IMR-90 (cell line): ENCODE results near the gene GAL. TPM values are rescaled to one million over a fixed set of nuclear protein-coding genes. Genes with fewer than 3 reads are reported as not detected.

Experiments used
- ATAC-seq: fragments of 200-7000 bp; cut with Tn5 transposase; 2 replicates; pipeline ENCODE4 v1.9.1; 2020; ENCODE audit warnings: low read depth, mild to moderate bottlenecking, moderate library complexity
- BruUV-seq: library from RNA; stranded (reverse); fragments of 400-500 nt; replicated peaks from 2 replicates; lab custom pipeline; 2021; lab: Mats Ljungman, UMichigan
- CTCF ChIA-PET: fragments of 300-600 bp; formaldehyde crosslinking; extraction: SDS; loops from one replicate; lab custom pipeline; 2021; ENCODE audit warnings: antibody characterized with exemption; lab: Yijun Ruan, JAX
- POLR2A ChIA-PET: fragments of 300-600 bp; sonication (Branson Sonifier 250); formaldehyde crosslinking; loops from one replicate; lab custom pipeline; 2022; ENCODE audit warnings: antibody characterized with exemption; ENCODE audit not compliant: unreplicated experiment; lab: Charles Lee
- DNase-seq: peaks from one replicate; pipeline ENCODE4 v3.0.0; 2013
- H2AFZ ChIP-seq: replicated peaks from 2 replicates; pipeline ENCODE3; 2013; ENCODE audit warnings: low read length, mild to moderate bottlenecking; ENCODE audit not compliant: poor library complexity
- H2AK5ac ChIP-seq: 2 replicates; pipeline ENCODE4 v1.6.1; 2013; ENCODE audit warnings: low read depth, low read length, inconsistent platforms
- H2AK9ac ChIP-seq: replicated peaks from 2 replicates; pipeline ENCODE3; 2013; ENCODE audit warnings: mild to moderate bottlenecking, low read depth, low read length, moderate library complexity; ENCODE audit not compliant: poor library complexity
- H2BK120ac ChIP-seq: 2 replicates; pipeline ENCODE4 v1.6.1; 2013; ENCODE audit warnings: low read depth, low read length, inconsistent platforms
- H2BK15ac ChIP-seq: 3 replicates; pipeline ENCODE4 v1.6.1; 2013; ENCODE audit warnings: low read depth, low read length, inconsistent platforms
- H2BK20ac ChIP-seq: 2 replicates; pipeline ENCODE4 v1.6.1; 2013; ENCODE audit warnings: low read depth, mild to moderate bottlenecking, inconsistent platforms, low read length, moderate library complexity
- H2BK5ac ChIP-seq: 2 replicates; pipeline ENCODE4 v1.6.1; 2013; ENCODE audit warnings: mild to moderate bottlenecking, low read depth, low read length, inconsistent platforms; ENCODE audit not compliant: poor library complexity, severe bottlenecking
- H3K14ac ChIP-seq: replicated peaks from 2 replicates; pipeline ENCODE4 v1.6.1; 2013; ENCODE audit warnings: low read depth, low read length, inconsistent platforms
- H3K18ac ChIP-seq: 2 replicates; pipeline ENCODE4 v1.6.1; 2013; ENCODE audit warnings: low read depth, low read length, control low read depth
- H3K23ac ChIP-seq: 2 replicates; pipeline ENCODE4 v1.6.1; 2013; ENCODE audit warnings: low read depth, low read length, inconsistent platforms
- H3K27ac ChIP-seq: 2 replicates; pipeline ENCODE4 v1.5.1; 2013; ENCODE audit warnings: mild to moderate bottlenecking, control low read depth, low read length; ENCODE audit not compliant: insufficient read depth
- H3K27me3 ChIP-seq: 2 replicates; pipeline ENCODE4 v1.6.1; 2013; ENCODE audit warnings: low read length; ENCODE audit not compliant: control insufficient read depth, insufficient read depth
- H3K36me3 ChIP-seq: 2 replicates; pipeline ENCODE4 v1.6.1; 2013; ENCODE audit warnings: low read length, mixed read lengths; ENCODE audit not compliant: control insufficient read depth, insufficient read depth
- H3K4ac ChIP-seq: 2 replicates; pipeline ENCODE4 v1.6.1; 2013; ENCODE audit warnings: low read depth, low read length, inconsistent platforms
- H3K4me1 ChIP-seq: 2 replicates; pipeline ENCODE4 v1.6.1; 2013; ENCODE audit warnings: low read length, mixed read lengths; ENCODE audit not compliant: control insufficient read depth, insufficient read depth
- H3K4me2 ChIP-seq: 2 replicates; pipeline ENCODE4 v1.6.1; 2013; ENCODE audit warnings: low read depth, mild to moderate bottlenecking, control low read depth, low read length, moderate library complexity
- H3K4me3 ChIP-seq: 2 replicates; pipeline ENCODE4 v1.5.1; 2013; ENCODE audit warnings: low read depth, mild to moderate bottlenecking, control low read depth, low read length, moderate library complexity; ENCODE audit not compliant: insufficient read depth
- H3K56ac ChIP-seq: 2 replicates; pipeline ENCODE4 v1.6.1; 2013; ENCODE audit warnings: low read length, inconsistent platforms; ENCODE audit not compliant: insufficient read depth; ENCODE audit errors: extremely low read depth
- H3K79me1 ChIP-seq, 2 experiments: 2 replicates each; pipeline ENCODE4 v1.6.1; 2013; ENCODE audit warnings: low read length in 2 of 2, inconsistent platforms in 1 of 2, low read depth in 1 of 2
- H3K9ac ChIP-seq: 2 replicates; pipeline ENCODE4 v1.6.1; 2013; ENCODE audit warnings: low read depth, low read length, control low read depth
- H3K9me1 ChIP-seq: 2 replicates; pipeline ENCODE4 v1.6.1; 2013; ENCODE audit warnings: low read length, inconsistent platforms; ENCODE audit not compliant: insufficient read depth
- H3K9me3 ChIP-seq: 2 replicates; pipeline ENCODE4 v1.6.1; 2013; ENCODE audit warnings: low read length; ENCODE audit not compliant: control insufficient read depth, insufficient read depth
- H4K20me1 ChIP-seq: 2 replicates; pipeline ENCODE4 v1.6.1; 2013; ENCODE audit warnings: low read length, inconsistent platforms; ENCODE audit not compliant: insufficient read depth
- H4K5ac ChIP-seq: 2 replicates; pipeline ENCODE4 v1.6.1; 2013; ENCODE audit warnings: mild to moderate bottlenecking, low read depth, low read length, control low read depth
- H4K8ac ChIP-seq, 2 experiments: 2 replicates each; pipeline ENCODE4 v1.6.1; 2013; ENCODE audit warnings: low read depth in 2 of 2, low read length in 2 of 2, control low read depth in 1 of 2, inconsistent platforms in 1 of 2
- H4K91ac ChIP-seq: 2 replicates; pipeline ENCODE4 v1.6.1; 2013; ENCODE audit warnings: low read depth, low read length, inconsistent platforms; ENCODE audit not compliant: insufficient read depth
- BHLHE40 ChIP-seq: fragments of 150-350 bp; IDR thresholded peaks from 2 replicates; pipeline ENCODE4 v1.6.1; 2016; ENCODE audit warnings: mild to moderate bottlenecking, low read depth, low read length
- CEBPB ChIP-seq: IDR thresholded peaks from 2 replicates; pipeline ENCODE4 v1.6.1; 2012; ENCODE audit warnings: low read depth, low read length, improper control_type of control experiment
- CHD1 ChIP-seq: IDR thresholded peaks from 2 replicates; pipeline ENCODE4 v1.6.1; 2012; ENCODE audit warnings: low read depth, low read length, improper control_type of control experiment
- CTCF ChIP-seq: conservative IDR thresholded peaks from 2 replicates; pipeline ENCODE4 v1.5.1; 2012; ENCODE audit warnings: mild to moderate bottlenecking, low read depth, low read length, improper control_type of control experiment
- ELK1 ChIP-seq: fragments of 150-350 bp; IDR thresholded peaks from 2 replicates; pipeline ENCODE4 v1.6.1; 2016; ENCODE audit warnings: low read depth, mild to moderate bottlenecking, low read length, moderate library complexity, borderline replicate concordance
- FOS ChIP-seq: fragments of 150-350 bp; IDR thresholded peaks from 2 replicates; pipeline ENCODE4 v1.6.1; 2016; ENCODE audit warnings: low read depth, low read length
- MAFK ChIP-seq: IDR thresholded peaks from 2 replicates; pipeline ENCODE4 v1.6.1; 2012; ENCODE audit warnings: low read depth, low read length, improper control_type of control experiment
- MAZ ChIP-seq: IDR thresholded peaks from 2 replicates; pipeline ENCODE4 v1.6.1; 2012; ENCODE audit warnings: low read depth, mild to moderate bottlenecking, low read length, improper control_type of control experiment, moderate library complexity, borderline replicate concordance
- MXI1 ChIP-seq: IDR thresholded peaks from 2 replicates; pipeline ENCODE4 v1.6.1; 2012; ENCODE audit warnings: low read depth, mild to moderate bottlenecking, low read length, moderate library complexity, borderline replicate concordance
- NFE2L2 ChIP-seq: fragments of 150-350 bp; IDR thresholded peaks from 2 replicates; pipeline ENCODE4 v1.6.1; 2016; ENCODE audit warnings: low read depth, mild to moderate bottlenecking, low read length
- POLR2A ChIP-seq: IDR thresholded peaks from 2 replicates; pipeline ENCODE4 v1.6.1; 2012; ENCODE audit warnings: mild to moderate bottlenecking, low read depth, low read length
- RAD21 ChIP-seq: IDR thresholded peaks from 2 replicates; pipeline ENCODE4 v1.6.1; 2012; ENCODE audit warnings: low read length, improper control_type of control experiment
- RCOR1 ChIP-seq: IDR thresholded peaks from 2 replicates; pipeline ENCODE4 v1.6.1; 2012; ENCODE audit warnings: mild to moderate bottlenecking, low read length, improper control_type of control experiment; ENCODE audit not compliant: insufficient replicate concordance
- RFX5 ChIP-seq: IDR thresholded peaks from 2 replicates; pipeline ENCODE4 v1.8.0; 2012; ENCODE audit warnings: low read depth, mild to moderate bottlenecking, low read length, moderate library complexity
- SMC3 ChIP-seq: fragments of 150-350 bp; IDR thresholded peaks from 2 replicates; pipeline ENCODE4 v1.6.1; 2016; ENCODE audit warnings: low read depth, mild to moderate bottlenecking, antibody characterized with exemption, low read length, moderate library complexity
- USF2 ChIP-seq: fragments of 150-350 bp; IDR thresholded peaks from 2 replicates; pipeline ENCODE4 v1.6.1; 2017; ENCODE audit warnings: mild to moderate bottlenecking, antibody characterized with exemption, low read length, low read depth
- WGBS, 2 experiments: methylation state at CpG; one replicate each; pipeline versions ENCODE4 v1.1.5 to v1.1.7; 2013; ENCODE audit warnings: missing lambda C conversion rate in 2 of 2; ENCODE audit not compliant: insufficient read length in 1 of 2; ENCODE audit errors: extremely low coverage in 2 of 2; 5-methylcytosine and 5-hydroxymethylcytosine counted together
- dilution Hi-C: fragments of 300-500 bp; cut with HindIII; formaldehyde crosslinking; loops from one replicate; pipeline ENCODE4 v1.14.3; 2018; ENCODE audit warnings: low sequenced_read_pairs; ENCODE audit not compliant: unreplicated experiment
- in situ Hi-C: fragments of 300-500 bp; cut with MboI; formaldehyde crosslinking; loops from 3 replicates; pipeline ENCODE4 v1.14.3; 2019; ENCODE audit warnings: low sequenced_read_pairs, inconsistent platforms, mixed read lengths
- intact Hi-C: fragments of 100-400 bp; cut with micrococcal nuclease; formaldehyde crosslinking; loops from 2 replicates; pipeline ENCODE4 v1.10.0; 2022
- polyA plus RNA-seq, 3 experiments: library from polyadenylated mRNA; depleted of rRNA; stranded (reverse); fragments of >200 nt; gene quantifications; 2 replicates each; pipeline ENCODE4 v1.2.3, GENCODE V29; 2012; ENCODE audit warnings: low replicate concordance in 1 of 3
- total RNA-seq: library from RNA; depleted of rRNA; stranded (reverse); fragments of >200 nt; gene quantifications from 2 replicates; pipeline ENCODE4 v1.2.3, GENCODE V29; 2012

Gene GAL
- total and polyA plus RNA-seq, 2 of the 4 experiments (the other 2 are of a cell fraction) = 2.0 TPM; not detected in 1

GRCh38 chr11:68680541-68681231, 3.7 kb upstream of the GAL start:
- no peak overlapping the region for H4K8ac ChIP-seq
- peaks cover 5% of the 10 kb centered on the region; the same call in 1 of the 2 replicates for H4K20me1 ChIP-seq
- H2BK5ac ChIP-seq = no peak overlapping the region
- H2BK15ac ChIP-seq = no peak overlapping the region
- no peak overlapping the region for H2BK120ac ChIP-seq
- dilution Hi-C loops (no loop called here), intact Hi-C loops (no loop called here), in situ Hi-C loops (no loop called here)
- no peaks in the 10 kb centered on the region for H3K36me3 ChIP-seq
- no peak overlapping the region for H4K91ac ChIP-seq
- H3K4me3 ChIP-seq = no peak overlapping the region
- H2AK9ac ChIP-seq = no peak overlapping the region
- H3K79me1 ChIP-seq = no peaks in the 10 kb centered on the region
- H3K27ac ChIP-seq = no peak overlapping the region
- 88% methylated on average over 10 of the region's 17 CpGs; no CpG with 5 or more reads in 1 of the 2 experiments for WGBS, 2 experiments
- H2AK5ac ChIP-seq = no peak overlapping the region; the same call in 1 of the 2 replicates
- no peak overlapping the region for H3K14ac ChIP-seq
- POLR2A ChIA-PET = no interaction called here
- H3K4me2 ChIP-seq = no peak overlapping the region
- no peak overlapping the region for H3K56ac ChIP-seq
- H4K5ac ChIP-seq = no peak overlapping the region
- H3K4me1 ChIP-seq = peaks cover 3% of the 10 kb centered on the region; the same call in 1 of the 2 replicates
- peaks cover 31% of the 10 kb centered on the region for H3K27me3 ChIP-seq
- DNase-seq (no peak), ATAC-seq (no peak)
- no peaks in the 10 kb centered on the region; the same call in 1 of the 2 replicates for H3K9me1 ChIP-seq
- no peak overlapping the region for H3K9ac ChIP-seq
- H3K9me3 ChIP-seq = no peaks in the 10 kb centered on the region
- no peak overlapping the region for H3K18ac ChIP-seq
- BruUV-seq = no TSS peak
- TF ChIP-seq MAFK (no peak), POLR2A (no peak), FOS (no peak), MXI1 (no peak), RCOR1 (no peak), SMC3 (no peak), USF2 (no peak), ELK1 (no peak), MAZ (no peak), BHLHE40 (no peak), CHD1 (no peak), CEBPB (no peak), RFX5 (no peak), RAD21 (no peak), CTCF (no peak), NFE2L2 (no peak)
- H2BK20ac ChIP-seq = no peak overlapping the region
- CTCF ChIA-PET = no interaction called here
- H3K23ac ChIP-seq = no peak overlapping the region
- no peak overlapping the region for H3K4ac ChIP-seq
- H2AFZ ChIP-seq = peak overlapping the region; percentile 15
